Gastrocnemius medialis (tissue), 4 donors: ENCODE results near the gene PID1.

ENCODE experiments used
- POLR2A ChIP-seq, 2 donors: fragments of 450-650 bp; IDR thresholded peaks; one replicate each; pipeline ENCODE4 v1.6.1; 2017; ENCODE audit warnings: antibody characterized with exemption in 2 of 2, mild to moderate bottlenecking in 2 of 2, moderate library complexity in 2 of 2
- TF ChIP-seq, protein P1 (sequence below), 5 experiments: fragments of 450-650 bp in 3 of 5; fragments of 200-600 bp in 2 of 5; sonication (generic) in 2 of 5; IDR thresholded peaks in 4 of 5; conservative IDR thresholded peaks in 1 of 5; 1 replicate in 4 of 5; 2 replicates in 1 of 5; pipeline ENCODE4 v1.5.1; 2016 to 2019; ENCODE audit warnings: antibody characterized with exemption in 5 of 5, mild to moderate bottlenecking in 3 of 5, moderate library complexity in 3 of 5

- TF ChIP-seq, protein P1, sequence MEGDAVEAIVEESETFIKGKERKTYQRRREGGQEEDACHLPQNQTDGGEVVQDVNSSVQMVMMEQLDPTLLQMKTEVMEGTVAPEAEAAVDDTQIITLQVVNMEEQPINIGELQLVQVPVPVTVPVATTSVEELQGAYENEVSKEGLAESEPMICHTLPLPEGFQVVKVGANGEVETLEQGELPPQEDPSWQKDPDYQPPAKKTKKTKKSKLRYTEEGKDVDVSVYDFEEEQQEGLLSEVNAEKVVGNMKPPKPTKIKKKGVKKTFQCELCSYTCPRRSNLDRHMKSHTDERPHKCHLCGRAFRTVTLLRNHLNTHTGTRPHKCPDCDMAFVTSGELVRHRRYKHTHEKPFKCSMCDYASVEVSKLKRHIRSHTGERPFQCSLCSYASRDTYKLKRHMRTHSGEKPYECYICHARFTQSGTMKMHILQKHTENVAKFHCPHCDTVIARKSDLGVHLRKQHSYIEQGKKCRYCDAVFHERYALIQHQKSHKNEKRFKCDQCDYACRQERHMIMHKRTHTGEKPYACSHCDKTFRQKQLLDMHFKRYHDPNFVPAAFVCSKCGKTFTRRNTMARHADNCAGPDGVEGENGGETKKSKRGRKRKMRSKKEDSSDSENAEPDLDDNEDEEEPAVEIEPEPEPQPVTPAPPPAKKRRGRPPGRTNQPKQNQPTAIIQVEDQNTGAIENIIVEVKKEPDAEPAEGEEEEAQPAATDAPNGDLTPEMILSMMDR (IDR thresholded peaks at IDR 0.05 in 4 of 5, conservative IDR thresholded peaks at IDR 0.05 in 1 of 5) = no peak
- no peak for TF ChIP-seq POLR2A (IDR thresholded peaks at IDR 0.05)
Observed at GRCh38 chr2:229273006-229273722, 2.1 kb upstream of the PID1 start.
